HEK293 (cell line): ENCODE results near the gene IBA57.

Source experiments
- CTCF ChIA-PET: fragments of 350-600 bp; formaldehyde crosslinking; extraction: SDS; loops from one replicate; lab custom pipeline; 2021; ENCODE audit warnings: antibody characterized with exemption; lab: Yijun Ruan, JAX
- POLR2A ChIA-PET: fragments of 300-600 bp; formaldehyde crosslinking; extraction: SDS; loops from one replicate; lab custom pipeline; 2020; ENCODE audit warnings: antibody characterized with exemption, inconsistent platforms; lab: Yijun Ruan, JAX
- H3K27ac ChIP-seq: fragments of 200-500 bp; sonication (Bioruptor generic); 2 replicates; pipeline ENCODE4 v1.5.1; 2014; ENCODE audit warnings: low read depth, low read length, control low read depth, inconsistent platforms; ENCODE audit errors: extremely low read depth
- H3K36me3 ChIP-seq, 2 experiments: fragments of 200-500 bp in 1 of 2; sonication (Bioruptor generic) in 1 of 2; 1 replicate in 1 of 2; 2 replicates in 1 of 2; pipeline ENCODE4 v1.5.1; 2014 to 2017; ENCODE audit warnings: inconsistent platforms in 2 of 2, low read length in 2 of 2; ENCODE audit not compliant: control insufficient read depth in 2 of 2, insufficient read depth in 1 of 2
- H3K4me1 ChIP-seq: fragments of 200-500 bp; sonication (Bioruptor generic); 2 replicates; pipeline ENCODE4 v1.5.1; 2014; ENCODE audit warnings: mild to moderate bottlenecking, low read length, inconsistent platforms; ENCODE audit not compliant: control insufficient read depth, insufficient read depth
- H3K4me3 ChIP-seq: 2 replicates; pipeline ENCODE4 v1.5.1; 2011; ENCODE audit warnings: low read depth, mild to moderate bottlenecking, control low read depth, low read length, moderate library complexity
- H3K9me3 ChIP-seq: fragments of 200-500 bp; sonication (Bioruptor generic); 2 replicates; pipeline ENCODE4 v1.5.1; 2014; ENCODE audit warnings: low read depth, low read length, inconsistent platforms; ENCODE audit not compliant: control insufficient read depth, insufficient read depth
- HOXD13 ChIP-seq: sonication (generic); formaldehyde crosslinking; IDR thresholded peaks from 2 replicates; pipeline ENCODE4 v1.8.0; 2022; ENCODE audit warnings: missing genetic modification reagents, borderline replicate concordance
- IKZF3 ChIP-seq: fragments of 450-650 bp; IDR thresholded peaks from 2 replicates; pipeline ENCODE4 v1.5.0; 2018; ENCODE audit warnings: missing biosample characterization, mild to moderate bottlenecking, missing genetic modification characterization, moderate library complexity
- KLF16 ChIP-seq: fragments of 450-650 bp; formaldehyde crosslinking; IDR thresholded peaks from 2 replicates; pipeline ENCODE4 v1.5.1; 2017; ENCODE audit warnings: missing biosample characterization, missing genetic modification characterization
- MEIS1 ChIP-seq: sonication (generic); formaldehyde crosslinking; IDR thresholded peaks from 2 replicates; pipeline ENCODE4 v1.8.1; 2022; ENCODE audit warnings: missing genetic modification reagents, mild to moderate bottlenecking, borderline replicate concordance
- RBAK ChIP-seq: fragments of 450-650 bp; formaldehyde crosslinking; IDR thresholded peaks from 2 replicates; pipeline ENCODE4 v1.5.1; 2016; ENCODE audit warnings: missing biosample characterization, missing genetic modification characterization
- REPIN1 ChIP-seq: fragments of 450-650 bp; formaldehyde crosslinking; IDR thresholded peaks from 2 replicates; pipeline ENCODE4 v1.5.1; 2017; ENCODE audit warnings: missing biosample characterization, missing genetic modification characterization, low read depth
- ZBTB48 ChIP-seq: fragments of 450-650 bp; formaldehyde crosslinking; IDR thresholded peaks from 2 replicates; pipeline ENCODE4 v1.5.1; 2016; ENCODE audit warnings: missing biosample characterization, missing genetic modification characterization
- ZNF175 ChIP-seq: fragments of 450-650 bp; formaldehyde crosslinking; IDR thresholded peaks from 2 replicates; pipeline ENCODE4 v1.5.1; 2016; ENCODE audit warnings: missing biosample characterization, missing genetic modification characterization
- ZNF529 ChIP-seq: fragments of 450-650 bp; formaldehyde crosslinking; IDR thresholded peaks from 2 replicates; pipeline ENCODE4 v1.5.1; 2017; ENCODE audit warnings: missing genetic modification characterization, missing biosample characterization; ENCODE audit not compliant: insufficient replicate concordance
- ZNF530 ChIP-seq: fragments of 450-650 bp; formaldehyde crosslinking; IDR thresholded peaks from 2 replicates; pipeline ENCODE4 v1.5.1; 2016; ENCODE audit warnings: low read depth, missing biosample characterization, missing genetic modification characterization
- ZNF571 ChIP-seq: fragments of 450-650 bp; formaldehyde crosslinking; IDR thresholded peaks from 2 replicates; pipeline ENCODE4 v1.5.0; 2017; ENCODE audit warnings: missing biosample characterization, missing genetic modification characterization
- ZNF610 ChIP-seq: fragments of 450-650 bp; formaldehyde crosslinking; IDR thresholded peaks from 2 replicates; pipeline ENCODE4 v1.5.1; 2016; ENCODE audit warnings: missing biosample characterization, missing genetic modification characterization, borderline replicate concordance
- ZNF658 ChIP-seq: fragments of 450-650 bp; formaldehyde crosslinking; IDR thresholded peaks from 2 replicates; pipeline ENCODE4; 2016; ENCODE audit warnings: missing biosample characterization, missing genetic modification characterization
- ZNF830 ChIP-seq: fragments of 450-650 bp; IDR thresholded peaks from 2 replicates; pipeline ENCODE4 v1.5.0; 2018; ENCODE audit warnings: missing biosample characterization, missing genetic modification characterization, low read depth, mild to moderate bottlenecking, moderate library complexity
- ZSCAN30 ChIP-seq: fragments of 450-650 bp; IDR thresholded peaks from 2 replicates; pipeline ENCODE4 v1.5.1; 2018; ENCODE audit warnings: missing biosample characterization, mild to moderate bottlenecking, missing genetic modification characterization, moderate library complexity
- ZXDB ChIP-seq: fragments of 450-650 bp; formaldehyde crosslinking; IDR thresholded peaks from 2 replicates; pipeline ENCODE4 v1.5.1; 2016; ENCODE audit warnings: missing biosample characterization, missing genetic modification characterization
- TF ChIP-seq, protein P1 (sequence below): fragments of 450-650 bp; formaldehyde crosslinking; IDR thresholded peaks from 2 replicates; pipeline ENCODE4 v1.5.1; 2016; ENCODE audit warnings: missing biosample characterization, missing genetic modification characterization
- TF ChIP-seq, protein P2 (sequence below): fragments of 450-650 bp; formaldehyde crosslinking; IDR thresholded peaks from 2 replicates; pipeline ENCODE4 v1.5.1; 2017; ENCODE audit warnings: missing biosample characterization, missing genetic modification characterization
- TF ChIP-seq, protein P3 (sequence below): fragments of 450-650 bp; formaldehyde crosslinking; IDR thresholded peaks from 2 replicates; pipeline ENCODE4; 2016; ENCODE audit warnings: missing biosample characterization, missing genetic modification characterization
- TF ChIP-seq, protein P4 (sequence below): fragments of 450-650 bp; formaldehyde crosslinking; IDR thresholded peaks from 2 replicates; pipeline ENCODE4 v1.5.1; 2016; ENCODE audit warnings: missing biosample characterization, missing genetic modification characterization, borderline replicate concordance
- TF ChIP-seq, protein P5 (sequence below): fragments of 450-650 bp; formaldehyde crosslinking; IDR thresholded peaks from 2 replicates; pipeline ENCODE4 v1.5.1; 2016; ENCODE audit warnings: missing biosample characterization, missing genetic modification characterization

IBA57 gene

DNA sequence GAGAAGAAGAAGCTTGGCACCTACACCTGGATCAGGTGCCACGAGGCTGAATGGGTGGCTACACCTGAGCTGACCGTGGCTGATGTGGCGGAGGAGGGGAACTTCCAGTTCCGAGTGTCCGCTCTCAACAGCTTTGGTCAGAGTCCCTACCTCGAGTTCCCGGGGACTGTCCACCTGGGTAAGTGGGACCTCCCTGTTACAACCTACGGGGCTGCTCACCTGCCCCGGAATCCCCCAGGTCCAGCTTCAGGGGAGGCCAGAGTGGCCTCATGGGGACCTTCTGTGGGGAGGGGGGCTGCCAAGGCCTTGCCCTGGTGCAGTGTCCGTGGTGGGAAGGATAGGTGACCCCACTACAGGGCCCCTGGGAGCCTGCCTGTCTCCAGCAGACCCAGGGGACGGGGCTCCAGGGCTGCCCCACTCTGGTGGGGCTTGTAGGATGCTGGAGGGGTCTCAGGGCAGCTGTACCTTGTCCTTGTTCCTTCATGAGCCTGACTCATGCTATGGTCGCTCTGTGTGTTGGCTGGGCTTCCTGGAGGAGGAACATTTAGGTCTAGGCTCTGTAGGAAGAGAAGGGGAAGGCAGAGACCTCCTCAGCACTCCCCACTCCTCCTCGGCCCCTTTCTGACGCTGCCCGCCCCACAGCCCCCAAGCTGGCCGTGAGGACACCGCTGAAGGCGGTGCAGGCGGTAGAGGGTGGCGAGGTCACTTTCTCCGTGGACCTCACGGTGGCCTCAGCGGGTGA is 49.5 kb downstream of the IBA57 start (continued):
- TF ChIP-seq, protein P1, sequence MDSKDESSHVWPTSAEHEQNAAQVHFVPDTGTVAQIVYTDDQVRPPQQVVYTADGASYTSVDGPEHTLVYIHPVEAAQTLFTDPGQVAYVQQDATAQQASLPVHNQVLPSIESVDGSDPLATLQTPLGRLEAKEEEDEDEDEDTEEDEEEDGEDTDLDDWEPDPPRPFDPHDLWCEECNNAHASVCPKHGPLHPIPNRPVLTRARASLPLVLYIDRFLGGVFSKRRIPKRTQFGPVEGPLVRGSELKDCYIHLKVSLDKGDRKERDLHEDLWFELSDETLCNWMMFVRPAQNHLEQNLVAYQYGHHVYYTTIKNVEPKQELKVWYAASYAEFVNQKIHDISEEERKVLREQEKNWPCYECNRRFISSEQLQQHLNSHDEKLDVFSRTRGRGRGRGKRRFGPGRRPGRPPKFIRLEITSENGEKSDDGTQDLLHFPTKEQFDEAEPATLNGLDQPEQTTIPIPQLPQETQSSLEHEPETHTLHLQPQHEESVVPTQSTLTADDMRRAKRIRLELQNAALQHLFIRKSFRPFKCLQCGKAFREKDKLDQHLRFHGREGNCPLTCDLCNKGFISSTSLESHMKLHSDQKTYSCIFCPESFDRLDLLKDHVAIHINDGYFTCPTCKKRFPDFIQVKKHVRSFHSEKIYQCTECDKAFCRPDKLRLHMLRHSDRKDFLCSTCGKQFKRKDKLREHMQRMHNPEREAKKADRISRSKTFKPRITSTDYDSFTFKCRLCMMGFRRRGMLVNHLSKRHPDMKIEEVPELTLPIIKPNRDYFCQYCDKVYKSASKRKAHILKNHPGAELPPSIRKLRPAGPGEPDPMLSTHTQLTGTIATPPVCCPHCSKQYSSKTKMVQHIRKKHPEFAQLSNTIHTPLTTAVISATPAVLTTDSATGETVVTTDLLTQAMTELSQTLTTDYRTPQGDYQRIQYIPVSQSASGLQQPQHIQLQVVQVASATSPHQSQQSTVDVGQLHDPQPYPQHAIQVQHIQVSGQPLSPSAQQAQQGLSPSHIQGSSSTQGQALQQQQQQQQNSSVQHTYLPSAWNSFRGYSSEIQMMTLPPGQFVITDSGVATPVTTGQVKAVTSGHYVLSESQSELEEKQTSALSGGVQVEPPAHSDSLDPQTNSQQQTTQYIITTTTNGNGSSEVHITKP (tag by site-specific recombination) = no peak
- TF ChIP-seq, protein P2, sequence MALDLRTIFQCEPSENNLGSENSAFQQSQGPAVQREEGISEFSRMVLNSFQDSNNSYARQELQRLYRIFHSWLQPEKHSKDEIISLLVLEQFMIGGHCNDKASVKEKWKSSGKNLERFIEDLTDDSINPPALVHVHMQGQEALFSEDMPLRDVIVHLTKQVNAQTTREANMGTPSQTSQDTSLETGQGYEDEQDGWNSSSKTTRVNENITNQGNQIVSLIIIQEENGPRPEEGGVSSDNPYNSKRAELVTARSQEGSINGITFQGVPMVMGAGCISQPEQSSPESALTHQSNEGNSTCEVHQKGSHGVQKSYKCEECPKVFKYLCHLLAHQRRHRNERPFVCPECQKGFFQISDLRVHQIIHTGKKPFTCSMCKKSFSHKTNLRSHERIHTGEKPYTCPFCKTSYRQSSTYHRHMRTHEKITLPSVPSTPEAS (tag by site-specific recombination) = no peak
- TF ChIP-seq ZSCAN30 (tag by site-specific recombination) (no peak), KLF16 (tag by site-specific recombination) (no peak), ZNF529 (tag by site-specific recombination) (no peak), ZNF530 (tag by site-specific recombination) (no peak)

DNA sequence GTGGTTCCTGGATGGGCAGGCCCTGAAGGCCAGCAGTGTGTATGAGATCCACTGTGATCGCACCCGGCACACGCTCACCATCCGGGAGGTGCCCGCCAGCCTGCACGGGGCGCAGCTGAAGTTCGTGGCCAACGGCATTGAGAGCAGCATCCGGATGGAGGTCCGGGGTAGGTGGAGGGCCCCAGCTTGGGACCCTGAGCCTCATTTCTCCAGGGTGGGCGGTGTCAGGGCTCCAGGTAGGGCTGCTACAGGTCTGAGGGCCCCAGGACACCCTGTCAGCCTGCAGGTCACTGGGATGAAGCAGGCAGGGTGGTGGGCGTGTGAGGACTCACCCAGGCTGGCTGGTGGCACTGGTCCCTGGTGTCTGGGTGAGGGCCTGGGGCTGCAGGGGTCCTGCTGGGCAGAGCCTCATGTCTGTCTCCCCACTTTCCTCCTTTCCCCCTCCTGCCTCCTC is 50.1 kb downstream of the IBA57 start:
- Histone ChIP-seq H3K36me3 (peaks cover 3 to 22% of the 10 kb centered on the region in 2 experiments; a peak in 2 of 3 replicates), H3K9me3 (no peaks in the 10 kb centered on the region), H3K4me1 (no peaks in the 10 kb centered on the region; the same call in 1 of the 2 replicates), H3K4me3 (no peak overlapping the region), H3K27ac (no peak overlapping the region)
- ChIA-PET POLR2A (no interaction called here), CTCF (no interaction called here)
- TF ChIP-seq ZNF571 (tag by site-specific recombination) (no peak), MEIS1 (no peak), ZXDB (tag by site-specific recombination) (no peak), HOXD13 (CRISPR knock-in tag) (no peak), ZBTB48 (tag by site-specific recombination) (no peak), IKZF3 (no peak), RBAK (tag by site-specific recombination) (no peak), ZNF175 (tag by site-specific recombination) (no peak), ZNF610 (tag by site-specific recombination) (no peak), ZNF658 (tag by site-specific recombination) (no peak), REPIN1 (tag by site-specific recombination) (no peak), ZNF830 (tag by site-specific recombination) (no peak)
- TF ChIP-seq, protein P3, sequence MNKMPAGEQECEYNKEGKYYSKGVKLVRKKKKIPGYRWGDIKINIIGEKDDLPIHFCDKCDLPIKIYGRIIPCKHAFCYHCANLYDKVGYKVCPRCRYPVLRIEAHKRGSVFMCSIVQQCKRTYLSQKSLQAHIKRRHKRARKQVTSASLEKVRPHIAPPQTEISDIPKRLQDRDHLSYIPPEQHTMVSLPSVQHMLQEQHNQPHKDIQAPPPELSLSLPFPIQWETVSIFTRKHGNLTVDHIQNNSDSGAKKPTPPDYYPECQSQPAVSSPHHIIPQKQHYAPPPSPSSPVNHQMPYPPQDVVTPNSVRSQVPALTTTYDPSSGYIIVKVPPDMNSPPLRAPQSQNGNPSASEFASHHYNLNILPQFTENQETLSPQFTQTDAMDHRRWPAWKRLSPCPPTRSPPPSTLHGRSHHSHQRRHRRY = no peak
- TF ChIP-seq, protein P4, sequence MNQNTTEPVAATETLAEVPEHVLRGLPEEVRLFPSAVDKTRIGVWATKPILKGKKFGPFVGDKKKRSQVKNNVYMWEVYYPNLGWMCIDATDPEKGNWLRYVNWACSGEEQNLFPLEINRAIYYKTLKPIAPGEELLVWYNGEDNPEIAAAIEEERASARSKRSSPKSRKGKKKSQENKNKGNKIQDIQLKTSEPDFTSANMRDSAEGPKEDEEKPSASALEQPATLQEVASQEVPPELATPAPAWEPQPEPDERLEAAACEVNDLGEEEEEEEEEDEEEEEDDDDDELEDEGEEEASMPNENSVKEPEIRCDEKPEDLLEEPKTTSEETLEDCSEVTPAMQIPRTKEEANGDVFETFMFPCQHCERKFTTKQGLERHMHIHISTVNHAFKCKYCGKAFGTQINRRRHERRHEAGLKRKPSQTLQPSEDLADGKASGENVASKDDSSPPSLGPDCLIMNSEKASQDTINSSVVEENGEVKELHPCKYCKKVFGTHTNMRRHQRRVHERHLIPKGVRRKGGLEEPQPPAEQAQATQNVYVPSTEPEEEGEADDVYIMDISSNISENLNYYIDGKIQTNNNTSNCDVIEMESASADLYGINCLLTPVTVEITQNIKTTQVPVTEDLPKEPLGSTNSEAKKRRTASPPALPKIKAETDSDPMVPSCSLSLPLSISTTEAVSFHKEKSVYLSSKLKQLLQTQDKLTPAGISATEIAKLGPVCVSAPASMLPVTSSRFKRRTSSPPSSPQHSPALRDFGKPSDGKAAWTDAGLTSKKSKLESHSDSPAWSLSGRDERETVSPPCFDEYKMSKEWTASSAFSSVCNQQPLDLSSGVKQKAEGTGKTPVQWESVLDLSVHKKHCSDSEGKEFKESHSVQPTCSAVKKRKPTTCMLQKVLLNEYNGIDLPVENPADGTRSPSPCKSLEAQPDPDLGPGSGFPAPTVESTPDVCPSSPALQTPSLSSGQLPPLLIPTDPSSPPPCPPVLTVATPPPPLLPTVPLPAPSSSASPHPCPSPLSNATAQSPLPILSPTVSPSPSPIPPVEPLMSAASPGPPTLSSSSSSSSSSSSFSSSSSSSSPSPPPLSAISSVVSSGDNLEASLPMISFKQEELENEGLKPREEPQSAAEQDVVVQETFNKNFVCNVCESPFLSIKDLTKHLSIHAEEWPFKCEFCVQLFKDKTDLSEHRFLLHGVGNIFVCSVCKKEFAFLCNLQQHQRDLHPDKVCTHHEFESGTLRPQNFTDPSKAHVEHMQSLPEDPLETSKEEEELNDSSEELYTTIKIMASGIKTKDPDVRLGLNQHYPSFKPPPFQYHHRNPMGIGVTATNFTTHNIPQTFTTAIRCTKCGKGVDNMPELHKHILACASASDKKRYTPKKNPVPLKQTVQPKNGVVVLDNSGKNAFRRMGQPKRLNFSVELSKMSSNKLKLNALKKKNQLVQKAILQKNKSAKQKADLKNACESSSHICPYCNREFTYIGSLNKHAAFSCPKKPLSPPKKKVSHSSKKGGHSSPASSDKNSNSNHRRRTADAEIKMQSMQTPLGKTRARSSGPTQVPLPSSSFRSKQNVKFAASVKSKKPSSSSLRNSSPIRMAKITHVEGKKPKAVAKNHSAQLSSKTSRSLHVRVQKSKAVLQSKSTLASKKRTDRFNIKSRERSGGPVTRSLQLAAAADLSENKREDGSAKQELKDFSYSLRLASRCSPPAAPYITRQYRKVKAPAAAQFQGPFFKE (tag by site-specific recombination) = no peak
- TF ChIP-seq, protein P5, sequence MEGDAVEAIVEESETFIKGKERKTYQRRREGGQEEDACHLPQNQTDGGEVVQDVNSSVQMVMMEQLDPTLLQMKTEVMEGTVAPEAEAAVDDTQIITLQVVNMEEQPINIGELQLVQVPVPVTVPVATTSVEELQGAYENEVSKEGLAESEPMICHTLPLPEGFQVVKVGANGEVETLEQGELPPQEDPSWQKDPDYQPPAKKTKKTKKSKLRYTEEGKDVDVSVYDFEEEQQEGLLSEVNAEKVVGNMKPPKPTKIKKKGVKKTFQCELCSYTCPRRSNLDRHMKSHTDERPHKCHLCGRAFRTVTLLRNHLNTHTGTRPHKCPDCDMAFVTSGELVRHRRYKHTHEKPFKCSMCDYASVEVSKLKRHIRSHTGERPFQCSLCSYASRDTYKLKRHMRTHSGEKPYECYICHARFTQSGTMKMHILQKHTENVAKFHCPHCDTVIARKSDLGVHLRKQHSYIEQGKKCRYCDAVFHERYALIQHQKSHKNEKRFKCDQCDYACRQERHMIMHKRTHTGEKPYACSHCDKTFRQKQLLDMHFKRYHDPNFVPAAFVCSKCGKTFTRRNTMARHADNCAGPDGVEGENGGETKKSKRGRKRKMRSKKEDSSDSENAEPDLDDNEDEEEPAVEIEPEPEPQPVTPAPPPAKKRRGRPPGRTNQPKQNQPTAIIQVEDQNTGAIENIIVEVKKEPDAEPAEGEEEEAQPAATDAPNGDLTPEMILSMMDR (tag by site-specific recombination) = no peak
